WERI-Rb-1 (cell line): ENCODE results near the gene ASIC3.

ENCODE experiments used
- DNase-seq: peaks from one replicate; pipeline ENCODE4 v3.0.0-alpha.2; 2020
- H3K27ac ChIP-seq: fragments of 250-450 bp; sonication (Bioruptor Pico); 2 replicates; pipeline ENCODE4 v1.5.1; 2020; ENCODE audit warnings: mild to moderate bottlenecking, moderate library complexity
- H3K27me3 ChIP-seq: fragments of 250-450 bp; sonication (Bioruptor Pico); 2 replicates; pipeline ENCODE4 v1.5.1; 2021; ENCODE audit warnings: mild to moderate bottlenecking, low read depth, moderate library complexity; ENCODE audit not compliant: insufficient read depth, severe bottlenecking
- H3K36me3 ChIP-seq: fragments of 250-450 bp; sonication (Bioruptor Pico); 2 replicates; pipeline ENCODE4 v1.5.1; 2020; ENCODE audit warnings: mild to moderate bottlenecking, moderate library complexity
- H3K4me3 ChIP-seq: 2 replicates; pipeline ENCODE4 v1.5.1; 2011; ENCODE audit warnings: low read depth, mild to moderate bottlenecking, control low read depth, low read length
- H3K9me3 ChIP-seq: fragments of 250-450 bp; sonication (Bioruptor Pico); 2 replicates; pipeline ENCODE4 v1.5.1; 2021; ENCODE audit warnings: mild to moderate bottlenecking, moderate library complexity; ENCODE audit not compliant: severe bottlenecking
- TF ChIP-seq, protein P1 (sequence below): IDR thresholded peaks from 2 replicates; pipeline ENCODE4 v1.5.1; 2011; ENCODE audit warnings: low read depth, mild to moderate bottlenecking, control low read depth, inconsistent platforms, low read length

The ASIC3 gene

DNA sequence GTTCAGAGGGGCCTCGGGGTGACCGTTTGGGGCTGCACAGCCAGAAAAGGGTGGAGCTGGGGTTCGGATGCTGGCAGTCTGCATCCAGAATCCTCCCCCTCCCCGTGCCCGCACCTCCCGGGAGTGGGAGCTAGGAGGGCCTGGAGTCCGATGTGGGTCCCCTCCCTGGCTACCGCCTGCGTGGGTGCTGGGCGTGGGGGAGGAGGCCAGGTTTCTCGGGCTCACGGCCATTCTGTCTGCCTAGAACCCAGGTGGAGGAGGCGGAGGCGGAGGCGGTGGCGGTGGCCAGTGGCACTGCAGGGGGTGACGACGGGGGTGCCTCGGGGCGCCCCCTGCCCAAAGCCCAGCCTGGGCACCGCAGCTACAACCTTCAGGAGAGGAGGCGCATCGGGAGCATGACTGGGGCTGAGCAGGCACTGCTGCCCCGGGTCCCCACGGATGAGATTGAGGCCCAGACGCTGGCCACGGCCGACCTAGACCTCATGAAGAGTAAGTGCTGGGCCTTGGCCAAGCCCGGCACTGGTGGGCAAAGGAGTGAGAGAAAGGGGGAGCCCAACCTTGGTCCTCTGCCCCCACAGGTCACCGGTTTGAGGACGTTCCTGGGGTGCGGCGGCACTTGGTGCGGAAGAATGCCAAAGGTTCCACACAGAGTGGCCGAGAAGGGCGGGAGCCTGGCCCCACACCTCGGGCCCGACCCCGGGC, 18.1 kb downstream of the ASIC3 start:
- peaks cover 76% of the 10 kb centered on the region for H3K36me3 ChIP-seq
- TF ChIP-seq, protein P1, sequence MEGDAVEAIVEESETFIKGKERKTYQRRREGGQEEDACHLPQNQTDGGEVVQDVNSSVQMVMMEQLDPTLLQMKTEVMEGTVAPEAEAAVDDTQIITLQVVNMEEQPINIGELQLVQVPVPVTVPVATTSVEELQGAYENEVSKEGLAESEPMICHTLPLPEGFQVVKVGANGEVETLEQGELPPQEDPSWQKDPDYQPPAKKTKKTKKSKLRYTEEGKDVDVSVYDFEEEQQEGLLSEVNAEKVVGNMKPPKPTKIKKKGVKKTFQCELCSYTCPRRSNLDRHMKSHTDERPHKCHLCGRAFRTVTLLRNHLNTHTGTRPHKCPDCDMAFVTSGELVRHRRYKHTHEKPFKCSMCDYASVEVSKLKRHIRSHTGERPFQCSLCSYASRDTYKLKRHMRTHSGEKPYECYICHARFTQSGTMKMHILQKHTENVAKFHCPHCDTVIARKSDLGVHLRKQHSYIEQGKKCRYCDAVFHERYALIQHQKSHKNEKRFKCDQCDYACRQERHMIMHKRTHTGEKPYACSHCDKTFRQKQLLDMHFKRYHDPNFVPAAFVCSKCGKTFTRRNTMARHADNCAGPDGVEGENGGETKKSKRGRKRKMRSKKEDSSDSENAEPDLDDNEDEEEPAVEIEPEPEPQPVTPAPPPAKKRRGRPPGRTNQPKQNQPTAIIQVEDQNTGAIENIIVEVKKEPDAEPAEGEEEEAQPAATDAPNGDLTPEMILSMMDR, result no peak

DNA sequence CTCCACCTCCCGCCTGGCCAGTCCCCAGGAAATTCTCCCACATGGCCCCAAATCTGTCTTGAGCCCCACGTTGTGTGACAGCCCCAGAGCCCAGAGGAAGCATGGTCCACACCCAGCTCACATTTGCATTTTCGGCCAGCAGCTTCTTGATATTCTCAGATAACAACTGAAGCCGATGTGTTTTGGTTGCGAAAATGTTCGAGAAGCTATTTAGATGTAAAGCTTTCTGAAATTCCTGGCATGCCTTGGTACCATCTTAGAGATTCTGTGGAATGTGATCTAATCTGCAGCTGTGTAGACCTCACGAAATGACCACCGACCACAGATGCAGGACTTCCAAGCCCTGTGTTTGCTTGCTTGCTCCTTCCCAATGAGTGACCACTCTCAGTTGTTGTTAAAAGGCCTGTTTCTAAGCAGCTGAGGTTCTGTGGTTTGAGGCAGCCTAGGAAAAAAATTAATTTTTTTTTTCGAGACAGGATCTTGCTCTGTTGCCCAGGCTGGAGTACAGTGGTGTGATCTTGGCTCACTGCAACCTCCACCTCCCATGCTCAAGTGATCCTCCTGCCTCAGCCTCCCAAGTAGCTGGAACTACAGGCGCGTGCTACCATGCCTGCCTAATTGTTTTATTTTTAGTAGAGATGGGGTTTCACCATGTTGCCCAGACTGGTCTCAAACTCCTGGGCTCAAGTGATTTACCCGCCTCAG, 19.9 kb downstream of the ASIC3 start:
- H3K36me3 ChIP-seq, result peaks cover 86% of the 10 kb centered on the region
- no peak overlapping the region for H3K4me3 ChIP-seq
- H3K27me3 ChIP-seq, result no peaks in the 10 kb centered on the region
- H3K9me3 ChIP-seq, result no peaks in the 10 kb centered on the region
- TF ChIP-seq, protein P1, result no peak
- DNase-seq, result no peak
- no peak overlapping the region for H3K27ac ChIP-seq

More for the DNA sequence above, 18.1 kb downstream of the ASIC3 start:
- Histone ChIP-seq H3K4me3 (no peak overlapping the region), H3K27ac (no peak overlapping the region), H3K9me3 (no peaks in the 10 kb centered on the region), H3K27me3 (no peaks in the 10 kb centered on the region)
- DNase-seq, result no peak

DNA sequence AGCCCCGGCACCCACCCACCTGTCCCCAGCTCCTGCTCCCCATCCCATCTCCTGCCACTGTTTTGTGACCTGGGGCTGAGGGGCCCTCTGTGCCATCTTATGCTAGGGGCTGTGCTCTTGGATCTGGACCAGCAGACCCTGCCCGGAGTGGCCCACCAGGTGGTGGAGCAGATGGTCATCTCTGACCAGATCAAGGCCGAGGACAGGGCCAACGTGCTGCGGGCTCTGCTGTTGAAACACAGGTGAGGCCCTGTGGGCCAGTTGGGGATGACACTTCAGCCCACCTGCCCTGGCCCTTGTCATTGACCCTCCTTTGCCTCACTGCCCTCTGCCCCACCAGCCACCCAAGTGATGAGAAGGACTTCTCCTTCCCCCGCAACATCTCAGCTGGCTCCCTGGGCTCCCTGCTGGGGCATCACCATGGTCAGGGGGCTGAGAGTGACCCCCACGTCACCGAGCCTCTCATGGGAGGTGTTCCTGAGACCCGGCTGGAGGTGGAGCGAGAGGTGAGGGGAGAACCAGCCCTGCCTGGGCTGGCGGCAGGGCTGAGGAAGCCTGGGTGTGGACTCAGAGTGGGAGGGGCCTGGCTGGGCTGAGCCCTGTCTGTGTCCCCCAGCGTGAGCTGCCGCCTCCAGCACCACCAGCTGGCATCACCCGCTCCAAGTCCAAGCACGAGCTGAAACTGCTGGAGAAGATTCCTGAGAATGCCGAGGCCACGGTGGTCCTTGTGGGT, 21.7 kb downstream of the ASIC3 start:
- H3K27ac ChIP-seq, result no peak overlapping the region
- H3K9me3 ChIP-seq, result no peaks in the 10 kb centered on the region
- H3K4me3 ChIP-seq, result no peak overlapping the region
- TF ChIP-seq, protein P1, result no peak
- no peaks in the 10 kb centered on the region for H3K27me3 ChIP-seq
- H3K36me3 ChIP-seq, result peaks cover 89% of the 10 kb centered on the region
- no peak for DNase-seq

DNA sequence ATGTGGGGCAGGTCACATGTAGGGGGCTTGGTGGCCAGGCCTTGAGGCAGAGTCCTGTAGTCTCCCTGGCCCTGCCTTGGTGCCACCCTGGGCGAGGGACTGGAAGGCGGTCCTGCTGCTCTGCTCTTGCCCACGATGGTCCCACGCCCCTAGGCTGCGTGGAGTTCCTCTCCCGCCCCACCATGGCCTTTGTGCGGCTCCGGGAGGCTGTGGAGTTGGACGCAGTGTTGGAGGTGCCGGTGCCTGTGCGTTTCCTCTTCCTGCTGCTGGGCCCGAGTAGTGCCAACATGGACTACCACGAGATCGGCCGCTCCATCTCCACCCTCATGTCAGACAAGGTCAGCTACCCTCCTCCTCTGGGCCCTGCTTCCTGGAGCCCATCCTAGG, 22.2 kb downstream of the ASIC3 start:
- peaks cover 89% of the 10 kb centered on the region for H3K36me3 ChIP-seq
- no peak overlapping the region for H3K4me3 ChIP-seq
- DNase-seq, result no peak
- no peaks in the 10 kb centered on the region for H3K9me3 ChIP-seq
- H3K27me3 ChIP-seq, result no peaks in the 10 kb centered on the region
- TF ChIP-seq, protein P1, result no peak
- H3K27ac ChIP-seq, result no peak overlapping the region

DNA sequence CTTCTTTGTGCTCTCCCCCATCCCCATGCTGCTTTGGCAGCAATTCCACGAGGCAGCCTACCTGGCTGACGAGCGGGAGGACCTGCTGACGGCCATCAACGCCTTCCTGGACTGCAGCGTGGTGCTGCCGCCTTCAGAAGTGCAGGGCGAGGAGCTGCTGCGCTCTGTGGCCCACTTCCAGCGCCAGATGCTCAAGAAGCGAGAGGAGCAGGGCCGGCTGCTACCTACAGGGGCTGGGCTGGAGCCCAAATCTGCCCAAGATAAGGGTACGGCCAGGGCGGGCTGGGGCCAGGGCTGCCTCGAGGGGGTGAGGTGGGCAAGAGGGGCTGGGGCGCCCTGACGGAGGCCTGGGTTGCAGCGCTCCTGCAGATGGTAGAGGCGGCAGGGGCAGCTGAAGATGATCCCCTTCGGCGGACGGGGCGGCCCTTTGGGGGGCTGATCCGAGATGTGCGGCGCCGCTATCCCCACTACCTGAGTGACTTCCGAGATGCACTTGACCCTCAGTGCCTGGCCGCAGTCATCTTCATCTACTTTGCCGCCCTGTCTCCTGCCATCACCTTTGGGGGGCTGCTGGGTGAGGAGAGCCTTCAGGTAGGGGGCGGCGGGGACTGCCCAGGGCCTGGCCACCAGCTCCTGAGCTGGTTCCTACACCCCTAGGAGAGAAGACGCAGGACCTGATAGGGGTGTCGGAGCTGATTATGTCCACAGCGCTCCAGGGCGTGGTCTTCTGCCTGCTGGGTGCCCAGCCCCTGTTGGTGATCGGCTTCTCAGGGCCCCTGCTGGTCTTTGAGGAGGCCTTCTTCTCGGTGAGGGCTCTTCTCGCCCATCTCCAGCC, 22.9 kb downstream of the ASIC3 start:
- H3K9me3 ChIP-seq, result no peaks in the 10 kb centered on the region
- H3K27ac ChIP-seq, result no peak overlapping the region
- TF ChIP-seq, protein P1, result no peak
- peaks cover 95% of the 10 kb centered on the region for H3K36me3 ChIP-seq
- H3K4me3 ChIP-seq, result no peak overlapping the region
- DNase-seq, result no peak
- H3K27me3 ChIP-seq, result no peaks in the 10 kb centered on the region
